Measurements from ENCODE around the gene SMIM28.

SMIM28 gene

GRCh38 chr6:138415125-138415524, 37.4 kb downstream of the SMIM28 start:
- Histone ChIP-seq H3K36me3 (ENCODE audit: control insufficient read depth, low read length) (peaks cover 14% of the 10 kb centered on the region), H3K27ac (ENCODE audit: low read depth, low read length) (no peak overlapping the region), H3K4me1 (ENCODE audit: control insufficient read depth, low read length) (no peaks in the 10 kb centered on the region), H3K9me2 (replicated peaks; ENCODE audit: control insufficient read depth, low read length) (no peaks in the 10 kb centered on the region), H3K9me3 (ENCODE audit: control insufficient read depth, insufficient read depth, low read length) (no peaks in the 10 kb centered on the region), H3K4me2 (ENCODE audit: low read length) (no peak overlapping the region), H3K79me2 (ENCODE audit: control insufficient read depth, low read length) (no peaks in the 10 kb centered on the region), H3F3A (ENCODE audit: control insufficient read depth, insufficient read depth) (no peaks in the 10 kb centered on the region), H3K27me3 (ENCODE audit: control insufficient read depth, low read length) (no peaks in the 10 kb centered on the region), H4K20me1 (ENCODE audit: control insufficient read depth, insufficient read depth, low read depth, low read length) (no peaks in the 10 kb centered on the region), H3K4me3 (ENCODE audit: low read length) (no peak overlapping the region)
- TF ChIP-seq, protein P1, sequence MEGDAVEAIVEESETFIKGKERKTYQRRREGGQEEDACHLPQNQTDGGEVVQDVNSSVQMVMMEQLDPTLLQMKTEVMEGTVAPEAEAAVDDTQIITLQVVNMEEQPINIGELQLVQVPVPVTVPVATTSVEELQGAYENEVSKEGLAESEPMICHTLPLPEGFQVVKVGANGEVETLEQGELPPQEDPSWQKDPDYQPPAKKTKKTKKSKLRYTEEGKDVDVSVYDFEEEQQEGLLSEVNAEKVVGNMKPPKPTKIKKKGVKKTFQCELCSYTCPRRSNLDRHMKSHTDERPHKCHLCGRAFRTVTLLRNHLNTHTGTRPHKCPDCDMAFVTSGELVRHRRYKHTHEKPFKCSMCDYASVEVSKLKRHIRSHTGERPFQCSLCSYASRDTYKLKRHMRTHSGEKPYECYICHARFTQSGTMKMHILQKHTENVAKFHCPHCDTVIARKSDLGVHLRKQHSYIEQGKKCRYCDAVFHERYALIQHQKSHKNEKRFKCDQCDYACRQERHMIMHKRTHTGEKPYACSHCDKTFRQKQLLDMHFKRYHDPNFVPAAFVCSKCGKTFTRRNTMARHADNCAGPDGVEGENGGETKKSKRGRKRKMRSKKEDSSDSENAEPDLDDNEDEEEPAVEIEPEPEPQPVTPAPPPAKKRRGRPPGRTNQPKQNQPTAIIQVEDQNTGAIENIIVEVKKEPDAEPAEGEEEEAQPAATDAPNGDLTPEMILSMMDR (IDR thresholded peaks at IDR 0.05; ENCODE audit: low read depth, low read length, poor library complexity, severe bottlenecking): no peak
- no peak for TF ChIP-seq EZH2phosphoT487 (IDR thresholded peaks at IDR 0.05; ENCODE audit: borderline replicate concordance, low read length)

GRCh38 chr6:138416206-138416605, 38.5 kb downstream of the SMIM28 start:
- Histone ChIP-seq H3K4me2 (ENCODE audit: low read length) (no peak overlapping the region), H3K4me3 (ENCODE audit: low read length) (no peak overlapping the region), H3K9me2 (replicated peaks; ENCODE audit: control insufficient read depth, low read length) (no peaks in the 10 kb centered on the region), H3K9me3 (ENCODE audit: control insufficient read depth, insufficient read depth, low read length) (no peaks in the 10 kb centered on the region), H3K4me1 (ENCODE audit: control insufficient read depth, low read length) (no peaks in the 10 kb centered on the region), H3K27ac (ENCODE audit: low read depth, low read length) (no peak overlapping the region), H3K27me3 (ENCODE audit: control insufficient read depth, low read length) (no peaks in the 10 kb centered on the region), H3K36me3 (ENCODE audit: control insufficient read depth, low read length) (peaks cover 11% of the 10 kb centered on the region), H3F3A (ENCODE audit: control insufficient read depth, insufficient read depth) (no peaks in the 10 kb centered on the region), H3K79me2 (ENCODE audit: control insufficient read depth, low read length) (no peaks in the 10 kb centered on the region), H4K20me1 (ENCODE audit: control insufficient read depth, insufficient read depth, low read depth, low read length) (no peaks in the 10 kb centered on the region)
- TF ChIP-seq, protein P1 (IDR thresholded peaks at IDR 0.05; ENCODE audit: low read depth, low read length, poor library complexity, severe bottlenecking): no peak
- no peak for TF ChIP-seq EZH2phosphoT487 (IDR thresholded peaks at IDR 0.05; ENCODE audit: borderline replicate concordance, low read length)

GRCh38 chr6:138417493-138418117, 39.9 kb downstream of the SMIM28 start:
- no peaks in the 10 kb centered on the region for H3F3A ChIP-seq (ENCODE audit: control insufficient read depth, insufficient read depth)
- TF ChIP-seq EZH2phosphoT487 (IDR thresholded peaks at IDR 0.05; ENCODE audit: borderline replicate concordance, low read length): no peak
- TF ChIP-seq, protein P1 (IDR thresholded peaks at IDR 0.05; ENCODE audit: low read depth, low read length, poor library complexity, severe bottlenecking): no peak
- H3K9me3 ChIP-seq (ENCODE audit: control insufficient read depth, insufficient read depth, low read length): no peaks in the 10 kb centered on the region
- no peak overlapping the region for H3K27ac ChIP-seq (ENCODE audit: low read depth, low read length)
- no peak overlapping the region for H3K4me2 ChIP-seq (ENCODE audit: low read length)
- H3K79me2 ChIP-seq (ENCODE audit: control insufficient read depth, low read length): no peaks in the 10 kb centered on the region
- H4K20me1 ChIP-seq (ENCODE audit: control insufficient read depth, insufficient read depth, low read depth, low read length): no peaks in the 10 kb centered on the region
- H3K4me3 ChIP-seq (ENCODE audit: low read length): no peak overlapping the region
- H3K9me2 ChIP-seq (replicated peaks; ENCODE audit: control insufficient read depth, low read length): no peaks in the 10 kb centered on the region
- H3K4me1 ChIP-seq (ENCODE audit: control insufficient read depth, low read length): no peaks in the 10 kb centered on the region
- H3K36me3 ChIP-seq (ENCODE audit: control insufficient read depth, low read length): peaks cover 11% of the 10 kb centered on the region
- H3K27me3 ChIP-seq (ENCODE audit: control insufficient read depth, low read length): no peaks in the 10 kb centered on the region
